GM12874 (cell line): Measurements from ENCODE around the gene EML5.

Source experiments
- TF ChIP-seq, protein P1 (sequence below): IDR thresholded peaks from 2 replicates; pipeline ENCODE4 v1.5.1; 2011; ENCODE audit warnings: low read depth, mild to moderate bottlenecking, control low read depth, low read length, moderate library complexity; ENCODE audit not compliant: insufficient read depth

The EML5 gene

GRCh38 chr14:88792473-88793258, at the start of gene EML5:
Gene EML5, minus strand, starts transcription at chr14:88792953. Its CDS starts 450 bp downstream, at chr14:88792503.
- TF ChIP-seq, protein P1, sequence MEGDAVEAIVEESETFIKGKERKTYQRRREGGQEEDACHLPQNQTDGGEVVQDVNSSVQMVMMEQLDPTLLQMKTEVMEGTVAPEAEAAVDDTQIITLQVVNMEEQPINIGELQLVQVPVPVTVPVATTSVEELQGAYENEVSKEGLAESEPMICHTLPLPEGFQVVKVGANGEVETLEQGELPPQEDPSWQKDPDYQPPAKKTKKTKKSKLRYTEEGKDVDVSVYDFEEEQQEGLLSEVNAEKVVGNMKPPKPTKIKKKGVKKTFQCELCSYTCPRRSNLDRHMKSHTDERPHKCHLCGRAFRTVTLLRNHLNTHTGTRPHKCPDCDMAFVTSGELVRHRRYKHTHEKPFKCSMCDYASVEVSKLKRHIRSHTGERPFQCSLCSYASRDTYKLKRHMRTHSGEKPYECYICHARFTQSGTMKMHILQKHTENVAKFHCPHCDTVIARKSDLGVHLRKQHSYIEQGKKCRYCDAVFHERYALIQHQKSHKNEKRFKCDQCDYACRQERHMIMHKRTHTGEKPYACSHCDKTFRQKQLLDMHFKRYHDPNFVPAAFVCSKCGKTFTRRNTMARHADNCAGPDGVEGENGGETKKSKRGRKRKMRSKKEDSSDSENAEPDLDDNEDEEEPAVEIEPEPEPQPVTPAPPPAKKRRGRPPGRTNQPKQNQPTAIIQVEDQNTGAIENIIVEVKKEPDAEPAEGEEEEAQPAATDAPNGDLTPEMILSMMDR = peak; percentile 33; the same call in 1 of the 2 replicates

GRCh38 chr14:88842414-88842813, 49.7 kb upstream of the EML5 start:
- TF ChIP-seq, protein P1 = no peak

- TF ChIP-seq, protein P1 = no peak
These were observed 49.0 kb upstream of the EML5 start for GRCh38 chr14:88841741-88842140.

DNA sequence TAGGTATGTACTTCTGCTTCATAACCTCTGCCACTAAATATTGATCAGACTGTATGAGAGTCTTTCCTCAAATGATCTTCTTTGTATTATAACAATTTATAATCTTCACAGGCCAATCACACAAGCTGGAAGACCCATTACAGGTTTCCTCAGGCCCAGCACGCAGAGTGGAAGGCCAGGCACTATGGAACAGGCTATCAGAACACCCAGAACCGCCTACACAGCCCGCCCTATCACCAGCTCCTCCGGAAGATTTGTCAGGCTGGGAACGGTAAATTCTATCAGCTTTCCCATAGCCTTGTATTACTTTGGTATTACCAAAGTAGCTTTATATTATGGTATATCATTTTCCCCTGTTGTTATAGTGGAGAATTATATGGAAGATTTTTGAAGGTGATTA, 48.2 kb upstream of the EML5 start:
- TF ChIP-seq, protein P1 = no peak

DNA sequence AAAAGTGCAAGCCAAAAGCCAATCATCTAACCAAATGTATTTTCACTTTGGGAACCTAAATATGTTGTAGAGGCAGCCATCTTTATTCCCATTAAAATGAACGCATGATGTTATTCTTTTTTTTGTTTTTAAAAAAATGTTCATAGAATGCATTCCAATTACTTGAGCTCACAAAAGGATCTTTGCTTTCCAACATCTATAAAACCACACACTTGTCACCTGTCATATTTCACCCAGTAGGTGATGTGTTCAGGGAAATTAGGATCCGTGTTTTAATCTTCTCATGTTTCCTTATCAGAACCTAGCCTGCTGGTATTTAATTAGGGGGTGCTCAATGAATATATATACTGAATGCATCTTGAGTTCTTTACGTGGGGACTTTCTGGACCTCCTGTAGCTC, 45.3 kb upstream of the EML5 start:
- TF ChIP-seq, protein P1 = no peak

DNA sequence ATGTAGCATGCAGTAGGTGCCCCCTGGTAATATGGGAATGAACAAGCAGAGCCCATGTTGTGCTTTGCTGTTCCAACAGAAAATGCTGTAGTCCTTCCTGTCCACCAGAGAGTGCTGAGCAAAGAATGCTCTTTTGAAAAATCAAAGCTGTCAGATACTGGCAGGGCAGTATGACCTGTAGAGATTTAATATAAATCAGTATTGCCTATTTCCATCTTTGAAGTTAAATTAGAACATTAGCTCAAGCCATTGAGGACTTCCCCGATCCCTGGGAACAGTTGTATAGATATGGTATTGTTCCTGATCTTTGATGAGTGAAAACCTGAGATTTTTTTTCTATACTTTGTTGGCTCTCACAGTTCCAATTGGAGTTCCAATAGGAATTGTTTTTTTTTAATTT, 44.7 kb upstream of the EML5 start:
- TF ChIP-seq, protein P1 = no peak

DNA sequence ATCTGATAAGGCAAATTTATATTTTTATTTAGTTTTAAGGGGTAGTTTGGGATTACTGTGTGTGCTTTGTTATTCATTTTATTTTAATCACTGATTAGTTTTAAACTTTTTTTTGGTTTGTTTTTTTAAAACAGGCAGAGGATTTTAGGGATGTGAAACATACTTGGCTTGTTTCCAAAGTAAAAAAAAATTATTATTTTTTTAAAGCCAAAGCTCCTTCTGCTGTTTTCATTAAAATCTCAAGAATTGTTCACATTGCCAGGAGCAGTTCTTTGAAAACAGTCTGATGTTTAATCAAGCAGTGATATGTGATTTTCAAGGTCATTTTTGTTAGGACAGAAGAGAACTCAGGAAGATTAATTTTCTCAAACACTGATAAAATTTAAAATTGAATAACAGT, 42.9 kb upstream of the EML5 start:
- TF ChIP-seq, protein P1 = no peak
